ENCODE measurements around the gene SLC25A18.

SLC25A18 gene

GRCh38 chr22:17601031-17601430 lies 37.7 kb downstream of the SLC25A18 start:
- no peak for TF ChIP-seq CTCF (IDR thresholded peaks at IDR 0.05; ENCODE audit: insufficient read depth, low read depth, low read length, missing control alignments)
- no peak for DNase-seq (ENCODE audit: low read depth)
- H3K4me3 ChIP-seq (ENCODE audit: low read depth, low read length), result no peak overlapping the region

- H3K4me3 ChIP-seq (ENCODE audit: low read depth, low read length), result no peak overlapping the region
- no peak for TF ChIP-seq CTCF (IDR thresholded peaks at IDR 0.05; ENCODE audit: insufficient read depth, low read depth, low read length, missing control alignments)
- DNase-seq (ENCODE audit: low read depth), result no peak
These were observed 40.4 kb downstream of the SLC25A18 start for GRCh38 chr22:17603668-17604067.

- TF ChIP-seq CTCF (IDR thresholded peaks at IDR 0.05; ENCODE audit: insufficient read depth, low read depth, low read length, missing control alignments), result no peak
- H3K4me3 ChIP-seq (ENCODE audit: low read depth, low read length), result no peak overlapping the region
- no peak for DNase-seq (ENCODE audit: low read depth)
These were observed 43.2 kb downstream of the SLC25A18 start for GRCh38 chr22:17606496-17606895.

- TF ChIP-seq CTCF (IDR thresholded peaks at IDR 0.05; ENCODE audit: insufficient read depth, low read depth, low read length, missing control alignments), result no peak
- DNase-seq (ENCODE audit: low read depth), result no peak
- no peak overlapping the region for H3K4me3 ChIP-seq (ENCODE audit: low read depth, low read length)
These were observed 44.7 kb downstream of the SLC25A18 start for GRCh38 chr22:17607891-17608521.

- no peak overlapping the region for H3K4me3 ChIP-seq (ENCODE audit: low read depth, low read length)
- DNase-seq (ENCODE audit: low read depth), result no peak
- TF ChIP-seq CTCF (IDR thresholded peaks at IDR 0.05; ENCODE audit: insufficient read depth, low read depth, low read length, missing control alignments), result no peak
These were observed 48.8 kb downstream of the SLC25A18 start for GRCh38 chr22:17612057-17612456.

- TF ChIP-seq CTCF (IDR thresholded peaks at IDR 0.05; ENCODE audit: insufficient read depth, low read depth, low read length, missing control alignments), result no peak
- no peak for DNase-seq (ENCODE audit: low read depth)
- H3K4me3 ChIP-seq (ENCODE audit: low read depth, low read length), result no peak overlapping the region
These were observed 50.0 kb downstream of the SLC25A18 start for GRCh38 chr22:17613280-17613679.

GRCh38 chr22:17627961-17628405 lies 64.7 kb downstream of the SLC25A18 start:
- DNase-seq (ENCODE audit: low read depth), result no peak
- peak overlapping the region; percentile 75 for H3K4me3 ChIP-seq (ENCODE audit: low read depth, low read length)
- no peak for TF ChIP-seq CTCF (IDR thresholded peaks at IDR 0.05; ENCODE audit: insufficient read depth, low read depth, low read length, missing control alignments)
